HUES48 (cell line): ENCODE data around the gene DNAJB13.

Experiments
- H3K27ac ChIP-seq: one replicate; pipeline ENCODE4 v1.7.0; 2013; ENCODE audit warnings: low read depth, low read length, inconsistent platforms
- H3K27me3 ChIP-seq: 2 replicates; pipeline ENCODE4 v1.6.1; 2013; ENCODE audit warnings: mild to moderate bottlenecking, low read length; ENCODE audit not compliant: control insufficient read depth, insufficient read depth
- H3K36me3 ChIP-seq: 2 replicates; pipeline ENCODE4 v1.6.1; 2013; ENCODE audit warnings: low read length; ENCODE audit not compliant: control insufficient read depth, insufficient read depth
- H3K4me1 ChIP-seq: 2 replicates; pipeline ENCODE4 v1.6.1; 2013; ENCODE audit warnings: mild to moderate bottlenecking, low read length; ENCODE audit not compliant: control insufficient read depth, insufficient read depth
- H3K4me3 ChIP-seq: 2 replicates; pipeline ENCODE4 v1.5.1; 2013; ENCODE audit warnings: mild to moderate bottlenecking, low read depth, low read length
- H3K9ac ChIP-seq: 2 replicates; pipeline ENCODE4 v1.6.1; 2013; ENCODE audit warnings: mild to moderate bottlenecking, low read depth, low read length, moderate library complexity
- H3K9me3 ChIP-seq: 2 replicates; pipeline ENCODE4 v1.6.1; 2013; ENCODE audit warnings: low read length; ENCODE audit not compliant: control insufficient read depth, insufficient read depth

DNAJB13 gene

GRCh38 chr11:73951797-73952196 is 971 bp downstream of the DNAJB13 start:
- H3K4me3 ChIP-seq, result no peak overlapping the region
- H3K27ac ChIP-seq, result no peak overlapping the region
- no peaks in the 10 kb centered on the region for H3K4me1 ChIP-seq
- no peak overlapping the region for H3K9ac ChIP-seq
- no peaks in the 10 kb centered on the region for H3K27me3 ChIP-seq
- no peaks in the 10 kb centered on the region for H3K9me3 ChIP-seq
- H3K36me3 ChIP-seq, result no peaks in the 10 kb centered on the region

GRCh38 chr11:73956876-73957653 is 6.2 kb downstream of the DNAJB13 start:
- H3K27ac ChIP-seq, result no peak overlapping the region
- H3K27me3 ChIP-seq, result no peaks in the 10 kb centered on the region
- H3K9ac ChIP-seq, result no peak overlapping the region
- no peaks in the 10 kb centered on the region; the same call in 1 of the 2 replicates for H3K4me1 ChIP-seq
- no peaks in the 10 kb centered on the region for H3K9me3 ChIP-seq
- no peak overlapping the region for H3K4me3 ChIP-seq
- H3K36me3 ChIP-seq, result no peaks in the 10 kb centered on the region

- Histone ChIP-seq H3K27ac (no peak overlapping the region), H3K4me1 (no peaks in the 10 kb centered on the region; the same call in 1 of the 2 replicates), H3K9ac (no peak overlapping the region), H3K27me3 (no peaks in the 10 kb centered on the region), H3K9me3 (no peaks in the 10 kb centered on the region), H3K4me3 (no peak overlapping the region), H3K36me3 (no peaks in the 10 kb centered on the region)
Observed at GRCh38 chr11:73957654-73958361, 7.0 kb downstream of the DNAJB13 start.

GRCh38 chr11:73958521-73959141 is 7.8 kb downstream of the DNAJB13 start:
- Histone ChIP-seq H3K4me1 (no peaks in the 10 kb centered on the region; the same call in 1 of the 2 replicates), H3K9me3 (no peaks in the 10 kb centered on the region), H3K4me3 (no peak overlapping the region), H3K36me3 (no peaks in the 10 kb centered on the region), H3K27ac (no peak overlapping the region), H3K9ac (no peak overlapping the region), H3K27me3 (no peaks in the 10 kb centered on the region)

GRCh38 chr11:73961321-73961720 is 10.5 kb downstream of the DNAJB13 start:
- Histone ChIP-seq H3K4me3 (no peak overlapping the region), H3K27ac (no peak overlapping the region), H3K9me3 (no peaks in the 10 kb centered on the region), H3K27me3 (no peaks in the 10 kb centered on the region), H3K9ac (no peak overlapping the region), H3K4me1 (no peaks in the 10 kb centered on the region; the same call in 1 of the 2 replicates), H3K36me3 (no peaks in the 10 kb centered on the region)

GRCh38 chr11:73962101-73962705 is 11.4 kb downstream of the DNAJB13 start:
- Histone ChIP-seq H3K27ac (no peak overlapping the region), H3K4me3 (no peak overlapping the region), H3K27me3 (no peaks in the 10 kb centered on the region), H3K36me3 (no peaks in the 10 kb centered on the region), H3K4me1 (no peaks in the 10 kb centered on the region; the same call in 1 of the 2 replicates), H3K9ac (no peak overlapping the region), H3K9me3 (no peaks in the 10 kb centered on the region)

GRCh38 chr11:73963861-73964260 is 13.0 kb downstream of the DNAJB13 start:
- no peak overlapping the region for H3K27ac ChIP-seq

GRCh38 chr11:73965076-73965763 is 14.4 kb downstream of the DNAJB13 start:
- no peaks in the 10 kb centered on the region for H3K36me3 ChIP-seq
- H3K4me3 ChIP-seq, result no peak overlapping the region
- no peaks in the 10 kb centered on the region for H3K4me1 ChIP-seq
- no peaks in the 10 kb centered on the region for H3K9me3 ChIP-seq
- H3K27me3 ChIP-seq, result no peaks in the 10 kb centered on the region
- H3K27ac ChIP-seq, result no peak overlapping the region
- H3K9ac ChIP-seq, result no peak overlapping the region

More at GRCh38 chr11:73963861-73964260, 13.0 kb downstream of the DNAJB13 start:
- no peak overlapping the region for H3K9ac ChIP-seq
- H3K4me1 ChIP-seq, result no peaks in the 10 kb centered on the region
- H3K27me3 ChIP-seq, result no peaks in the 10 kb centered on the region
- H3K4me3 ChIP-seq, result no peak overlapping the region
- no peaks in the 10 kb centered on the region for H3K36me3 ChIP-seq
- H3K9me3 ChIP-seq, result no peaks in the 10 kb centered on the region

GRCh38 chr11:73965764-73966121 is 14.9 kb downstream of the DNAJB13 start:
- Histone ChIP-seq H3K27me3 (no peaks in the 10 kb centered on the region), H3K27ac (no peak overlapping the region), H3K4me3 (no peak overlapping the region), H3K9me3 (no peaks in the 10 kb centered on the region), H3K4me1 (no peaks in the 10 kb centered on the region), H3K9ac (no peak overlapping the region), H3K36me3 (no peaks in the 10 kb centered on the region)

GRCh38 chr11:73968356-73968966 is 17.6 kb downstream of the DNAJB13 start:
- Histone ChIP-seq H3K27ac (no peak overlapping the region), H3K9me3 (no peaks in the 10 kb centered on the region), H3K4me1 (no peaks in the 10 kb centered on the region), H3K36me3 (no peaks in the 10 kb centered on the region), H3K4me3 (no peak overlapping the region), H3K9ac (no peak overlapping the region), H3K27me3 (no peaks in the 10 kb centered on the region)
